Astrocyte (in vitro differentiated cells and primary cell): ENCODE measurements around the gene DDAH1. TPM values are rescaled to one million over a fixed set of nuclear protein-coding genes. Genes with fewer than 3 reads are reported as not detected.

Experiments
- DNase-seq: peaks from one replicate; pipeline ENCODE4 v3.0.0-alpha.2; 2010; ENCODE audit warnings: low read depth
- FAIRE-seq: peaks from 2 replicates; lab custom pipeline; 2011; peaks lifted over from hg19 to GRCh38; lab: Jason Lieb, UNC
- H2AFZ ChIP-seq: 2 replicates; pipeline ENCODE4 v1.6.0; 2012; ENCODE audit warnings: low read depth, low read length, inconsistent platforms
- H3K27ac ChIP-seq: 2 replicates; pipeline ENCODE4 v1.5.1; 2011; ENCODE audit warnings: low read depth, low read length, inconsistent platforms
- H3K27me3 ChIP-seq: 2 replicates; pipeline ENCODE4 v1.6.0; 2011; ENCODE audit warnings: low read length, inconsistent platforms; ENCODE audit not compliant: insufficient read depth
- H3K36me3 ChIP-seq: 2 replicates; pipeline ENCODE4 v1.5.1; 2011; ENCODE audit warnings: low read length, inconsistent platforms; ENCODE audit not compliant: insufficient read depth
- H3K4me1 ChIP-seq: 2 replicates; pipeline ENCODE4 v1.5.1; 2011; ENCODE audit warnings: low read length, inconsistent platforms; ENCODE audit not compliant: insufficient read depth
- H3K4me2 ChIP-seq: 2 replicates; pipeline ENCODE4 v1.6.0; 2012; ENCODE audit warnings: low read length, inconsistent platforms
- H3K4me3 ChIP-seq: 2 replicates; pipeline ENCODE4 v1.5.1; 2011; ENCODE audit warnings: low read depth, mild to moderate bottlenecking, low read length, inconsistent platforms; ENCODE audit not compliant: insufficient read depth
- H3K79me2 ChIP-seq: 2 replicates; pipeline ENCODE4 v1.6.0; 2012; ENCODE audit warnings: mild to moderate bottlenecking, low read length, inconsistent platforms; ENCODE audit not compliant: insufficient read depth
- H3K9ac ChIP-seq: 2 replicates; pipeline ENCODE4 v1.6.0; 2012; ENCODE audit warnings: mild to moderate bottlenecking, low read length, inconsistent platforms
- H3K9me3 ChIP-seq: 2 replicates; pipeline ENCODE4 v1.5.1; 2012; ENCODE audit warnings: low read depth, mild to moderate bottlenecking, low read length, inconsistent platforms; ENCODE audit not compliant: insufficient read depth
- H4K20me1 ChIP-seq: 2 replicates; pipeline ENCODE4 v1.6.0; 2012; ENCODE audit warnings: low read length, inconsistent platforms; ENCODE audit not compliant: insufficient read depth
- H3K27ac Mint-ChIP-seq: one replicate; pipeline ENCODE4 v1.8.0; 2021; ENCODE audit warnings: mild to moderate bottlenecking, mixed read lengths; ENCODE audit not compliant: unreplicated experiment
- H3K27me3 Mint-ChIP-seq: one replicate; pipeline ENCODE4 v1.8.0; 2021; ENCODE audit warnings: low read depth, mixed read lengths; ENCODE audit not compliant: unreplicated experiment
- H3K36me3 Mint-ChIP-seq: one replicate; pipeline ENCODE4 v1.8.0; 2021; ENCODE audit warnings: low read depth, mixed read lengths; ENCODE audit not compliant: unreplicated experiment
- H3K4me1 Mint-ChIP-seq: one replicate; pipeline ENCODE4 v1.8.0; 2021; ENCODE audit warnings: low read depth, mixed read lengths; ENCODE audit not compliant: unreplicated experiment
- H3K4me3 Mint-ChIP-seq: one replicate; pipeline ENCODE4 v1.8.0; 2021; ENCODE audit warnings: mild to moderate bottlenecking, moderate library complexity, mixed read lengths; ENCODE audit not compliant: unreplicated experiment
- H3K9me3 Mint-ChIP-seq: one replicate; pipeline ENCODE4 v1.8.0; 2021; ENCODE audit warnings: mild to moderate bottlenecking, mixed read lengths; ENCODE audit not compliant: unreplicated experiment
- CTCF ChIP-seq: IDR thresholded peaks from 2 replicates; pipeline ENCODE4 v1.5.1; 2011; ENCODE audit warnings: low read depth, mild to moderate bottlenecking, inconsistent platforms, low read length, moderate library complexity; ENCODE audit not compliant: insufficient read depth
- EZH2 ChIP-seq: IDR thresholded peaks from 2 replicates; pipeline ENCODE4 v1.6.1; 2012; ENCODE audit warnings: mild to moderate bottlenecking, low read length, inconsistent platforms; ENCODE audit not compliant: insufficient read depth
- total RNA-seq: library from RNA; stranded (reverse); gene quantifications from 2 replicates; pipeline ENCODE4 v1.2.1, GENCODE V29; 2021

DDAH1 gene
- total RNA-seq, 1 donor from 2014 or later = 112 TPM

DNA sequence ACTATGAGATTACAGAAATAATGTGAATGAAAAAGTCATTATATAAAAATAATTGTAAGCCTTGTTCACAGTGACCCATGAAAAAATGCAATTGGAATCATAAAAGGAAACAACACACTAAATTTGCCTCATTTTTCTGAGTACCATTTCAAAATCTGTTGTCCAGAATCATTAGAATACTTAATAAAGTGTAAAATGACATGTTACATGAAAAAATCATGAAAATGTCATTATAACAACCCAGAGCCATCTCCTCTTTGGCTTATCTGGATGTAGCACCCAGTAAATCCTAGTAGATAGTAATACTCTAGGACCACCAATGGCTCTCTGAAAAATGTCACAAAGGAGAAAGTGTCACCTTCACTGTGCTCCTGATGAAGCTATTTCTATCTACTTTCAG lies 76.5 kb downstream of the DDAH1 start:
- Mint-ChIP-seq H3K4me3 (no peak overlapping the region), H3K9me3 (peaks cover 6% of the 10 kb centered on the region), H3K27ac (no peak overlapping the region), H3K27me3 (no peaks in the 10 kb centered on the region), H3K4me1 (peaks cover 11% of the 10 kb centered on the region), H3K36me3 (peaks cover 21% of the 10 kb centered on the region)
- no peak overlapping the region for H3K27ac ChIP-seq
- H3K79me2 ChIP-seq = peaks cover 83% of the 10 kb centered on the region
- peaks cover 31% of the 10 kb centered on the region for H4K20me1 ChIP-seq
- no peak overlapping the region for H3K4me3 ChIP-seq
- no peaks in the 10 kb centered on the region for H3K9me3 ChIP-seq
- no peaks in the 10 kb centered on the region for H3K27me3 ChIP-seq
- no peaks in the 10 kb centered on the region for H3K36me3 ChIP-seq
- no peaks in the 10 kb centered on the region for H3K4me1 ChIP-seq
- DNase-seq (no peak), FAIRE-seq (no peak)
- TF ChIP-seq CTCF (no peak), EZH2 (no peak)
- H3K9ac ChIP-seq = no peak overlapping the region
- H2AFZ ChIP-seq = no peak overlapping the region
- H3K4me2 ChIP-seq = no peak overlapping the region

DNA sequence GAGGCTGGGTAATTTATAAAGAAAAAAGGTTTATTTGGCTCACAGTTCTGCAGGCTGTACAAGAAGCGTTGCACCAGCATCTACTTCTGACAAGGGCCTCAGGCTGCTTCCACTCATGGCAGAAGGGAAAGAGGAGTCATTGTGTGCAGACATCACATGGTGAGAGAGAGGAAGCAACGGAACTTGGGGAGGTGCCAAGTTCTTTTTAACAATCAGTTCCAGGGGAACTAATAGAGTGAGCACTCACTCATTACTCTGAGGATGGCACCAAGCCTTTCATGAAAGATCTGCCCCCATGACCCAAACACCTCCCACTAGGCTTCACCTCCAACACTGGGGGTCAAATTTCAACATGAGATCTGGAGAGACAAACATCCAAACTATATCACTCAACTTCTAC lies 77.2 kb downstream of the DDAH1 start:
- Histone ChIP-seq H3K27me3 (no peaks in the 10 kb centered on the region), H3K4me2 (no peak overlapping the region), H3K27ac (no peak overlapping the region), H4K20me1 (peaks cover 31% of the 10 kb centered on the region), H3K4me1 (no peaks in the 10 kb centered on the region), H2AFZ (no peak overlapping the region), H3K9me3 (no peaks in the 10 kb centered on the region), H3K79me2 (peaks cover 81% of the 10 kb centered on the region), H3K4me3 (no peak overlapping the region), H3K36me3 (no peaks in the 10 kb centered on the region), H3K9ac (no peak overlapping the region)
- no peak overlapping the region for H3K4me3 Mint-ChIP-seq
- H3K36me3 Mint-ChIP-seq = peaks cover 23% of the 10 kb centered on the region
- TF ChIP-seq CTCF (no peak), EZH2 (no peak)
- FAIRE-seq = no peak
- H3K27me3 Mint-ChIP-seq = no peaks in the 10 kb centered on the region
- no peak overlapping the region for H3K27ac Mint-ChIP-seq
- peaks cover 11% of the 10 kb centered on the region for H3K4me1 Mint-ChIP-seq
- no peak for DNase-seq
- peaks cover 10% of the 10 kb centered on the region for H3K9me3 Mint-ChIP-seq

DNA sequence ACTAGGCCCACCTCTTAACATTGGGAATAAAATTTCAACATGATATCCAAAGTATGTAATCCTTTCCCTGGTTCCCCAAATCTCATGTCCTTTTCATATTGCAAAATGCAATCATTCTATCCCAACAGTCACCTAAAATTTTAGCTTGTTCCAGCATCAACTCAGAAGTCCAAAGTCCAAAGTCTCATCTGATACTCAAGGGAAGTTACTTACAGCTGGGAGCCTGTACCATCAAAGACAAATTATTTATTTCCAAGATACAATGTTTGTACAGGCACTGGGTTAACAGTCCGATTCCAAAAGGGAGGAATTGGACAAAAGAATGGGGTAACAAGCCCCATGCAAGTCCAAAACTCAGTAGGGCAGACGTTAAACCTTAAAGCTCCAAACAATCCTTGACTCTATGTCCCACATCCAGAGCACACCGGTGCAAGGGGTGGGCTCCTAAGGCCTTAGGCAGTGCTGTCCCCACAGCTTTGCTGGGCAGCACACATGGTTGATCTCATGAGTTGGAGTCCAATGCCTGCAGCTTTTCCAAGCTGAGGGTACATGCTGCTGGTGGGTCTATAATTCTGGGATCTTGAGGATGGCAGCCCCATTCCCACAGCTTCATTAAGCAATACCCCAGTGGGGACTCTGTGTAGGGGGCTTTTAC lies 78.8 kb downstream of the DDAH1 start:
- no peak for FAIRE-seq
- Histone ChIP-seq H3K4me2 (no peak overlapping the region), H3K4me1 (no peaks in the 10 kb centered on the region), H3K36me3 (no peaks in the 10 kb centered on the region), H3K27me3 (no peaks in the 10 kb centered on the region), H3K27ac (no peak overlapping the region), H2AFZ (no peak overlapping the region), H3K9me3 (no peaks in the 10 kb centered on the region), H4K20me1 (peaks cover 33% of the 10 kb centered on the region), H3K4me3 (no peak overlapping the region), H3K9ac (no peak overlapping the region), H3K79me2 (peaks cover 84% of the 10 kb centered on the region)
- H3K9me3 Mint-ChIP-seq = peaks cover 19% of the 10 kb centered on the region
- H3K4me3 Mint-ChIP-seq = no peak overlapping the region
- H3K27ac Mint-ChIP-seq = no peak overlapping the region
- DNase-seq = no peak
- peaks cover 33% of the 10 kb centered on the region for H3K36me3 Mint-ChIP-seq
- H3K27me3 Mint-ChIP-seq = no peaks in the 10 kb centered on the region
- TF ChIP-seq EZH2 = no peak
- TF ChIP-seq CTCF = no peak
- peaks cover 11% of the 10 kb centered on the region for H3K4me1 Mint-ChIP-seq
